Neural cell (in vitro differentiated cells): ENCODE results near the gene REC8. TPM values are rescaled to one million over a fixed set of nuclear protein-coding genes. Genes with fewer than 3 reads are reported as not detected.

Source experiments
- H2AFZ ChIP-seq: fragments of 200-600, 300-800 bp; sonication (generic), shearing (Covaris generic); 2 replicates; pipeline ENCODE4 v1.6.0; 2014; ENCODE audit warnings: low read depth, mild to moderate bottlenecking, antibody characterized with exemption, low read length, moderate library complexity
- H3F3A ChIP-seq: fragments of 200-600 bp; shearing (Covaris generic); 2 replicates; pipeline ENCODE4 v1.6.1; 2016; ENCODE audit warnings: mild to moderate bottlenecking, moderate library complexity, mixed read lengths, antibody characterized with exemption, low read length; ENCODE audit not compliant: insufficient read depth, poor library complexity, severe bottlenecking
- H3K27ac ChIP-seq: fragments of 200-600, 300-800 bp; sonication (generic), shearing (Covaris generic); 2 replicates; pipeline ENCODE4 v1.5.1; 2014; ENCODE audit warnings: mild to moderate bottlenecking, low read length, moderate library complexity
- H3K27me3 ChIP-seq: fragments of 300-800, 200-600 bp; sonication (generic), shearing (Covaris generic); 2 replicates; pipeline ENCODE4 v1.6.0; 2014; ENCODE audit warnings: mild to moderate bottlenecking, low read depth, low read length, moderate library complexity; ENCODE audit not compliant: insufficient read depth
- H3K36me3 ChIP-seq: fragments of 300-800, 200-600 bp; sonication (generic), shearing (Covaris generic); 2 replicates; pipeline ENCODE4 v1.5.1; 2014; ENCODE audit warnings: mild to moderate bottlenecking, antibody characterized with exemption, low read length, moderate library complexity; ENCODE audit not compliant: insufficient read depth
- H3K4me2 ChIP-seq: fragments of 300-800, 200-600 bp; sonication (generic), shearing (Covaris generic); 2 replicates; pipeline ENCODE4 v1.6.0; 2014; ENCODE audit warnings: mild to moderate bottlenecking, low read length
- H3K4me3 ChIP-seq: fragments of 300-800, 200-600 bp; sonication (generic), shearing (Covaris generic); 2 replicates; pipeline ENCODE4 v1.5.1; 2014; ENCODE audit warnings: mild to moderate bottlenecking, low read length, moderate library complexity
- H3K79me2 ChIP-seq: fragments of 200-600 bp; shearing (Covaris generic); replicated peaks from 2 replicates; pipeline ENCODE4 v1.6.0; 2014; ENCODE audit warnings: mild to moderate bottlenecking, low read length, moderate library complexity; ENCODE audit not compliant: insufficient read depth
- H3K9ac ChIP-seq: fragments of 300-800, 200-600 bp; sonication (generic), shearing (Covaris generic); 2 replicates; pipeline ENCODE4 v1.6.1; 2016; ENCODE audit warnings: mild to moderate bottlenecking, low read length, mixed read lengths
- H3K9me2 ChIP-seq: fragments of 200-600 bp; shearing (Covaris generic); 2 replicates; pipeline ENCODE4 v1.6.1; 2016; ENCODE audit warnings: mild to moderate bottlenecking, low read length, mixed read lengths; ENCODE audit not compliant: insufficient read depth
- H3K9me3 ChIP-seq: fragments of 200-600, 300-800 bp; sonication (generic), shearing (Covaris generic); 2 replicates; pipeline ENCODE4 v1.6.1; 2016; ENCODE audit warnings: mild to moderate bottlenecking, mixed run types, low read length, moderate library complexity, mixed read lengths
- H4K20me1 ChIP-seq: fragments of 200-600 bp; shearing (Covaris generic); 2 replicates; pipeline ENCODE4 v1.6.1; 2016; ENCODE audit warnings: mild to moderate bottlenecking, mixed run types; ENCODE audit not compliant: insufficient read depth
- CTCF ChIP-seq: fragments of 450-650 bp; IDR thresholded peaks from 2 replicates; pipeline ENCODE4 v1.5.1; 2014; ENCODE audit warnings: antibody characterized with exemption, mild to moderate bottlenecking, moderate library complexity; ENCODE audit not compliant: poor library complexity, severe bottlenecking
- EP300 ChIP-seq: fragments of 450-650 bp; conservative IDR thresholded peaks from 2 replicates; pipeline ENCODE4 v1.6.1; 2014; ENCODE audit warnings: antibody characterized with exemption, mild to moderate bottlenecking, moderate library complexity; ENCODE audit not compliant: poor library complexity, severe bottlenecking
- EZH2 ChIP-seq: fragments of 200-600, 300-800 bp; shearing (Covaris generic), sonication (generic); IDR thresholded peaks from 2 replicates; pipeline ENCODE4 v1.6.1; 2014; ENCODE audit warnings: antibody characterized with exemption, low read length, borderline replicate concordance, mild to moderate bottlenecking; ENCODE audit not compliant: insufficient read depth, poor library complexity, severe bottlenecking
- MXI1 ChIP-seq: fragments of 450-650 bp; conservative IDR thresholded peaks from 2 replicates; pipeline ENCODE4 v1.6.1; 2014; ENCODE audit warnings: antibody characterized with exemption, mild to moderate bottlenecking; ENCODE audit not compliant: poor library complexity, severe bottlenecking
- POLR2AphosphoS5 ChIP-seq: IDR thresholded peaks from 2 replicates; pipeline ENCODE4 v1.6.1; 2012
- RAD21 ChIP-seq: fragments of 450-650 bp; conservative IDR thresholded peaks from 2 replicates; pipeline ENCODE4 v1.6.1; 2014; ENCODE audit warnings: antibody characterized with exemption, mild to moderate bottlenecking, moderate library complexity
- SMC3 ChIP-seq: fragments of 450-650 bp; conservative IDR thresholded peaks from 2 replicates; pipeline ENCODE4 v1.6.1; 2014; ENCODE audit warnings: antibody characterized with exemption, mild to moderate bottlenecking, moderate library complexity; ENCODE audit not compliant: poor library complexity
- TAF1 ChIP-seq: IDR thresholded peaks from 2 replicates; pipeline ENCODE4 v1.6.1; 2012; ENCODE audit warnings: low read depth
- polyA plus RNA-seq: library from polyadenylated mRNA; depleted of rRNA; stranded (reverse); fragments of >200 nt; gene quantifications from 2 replicates; pipeline ENCODE4 v1.2.3, GENCODE V29; 2014
- TF ChIP-seq, protein P1 (sequence below): IDR thresholded peaks from 2 replicates; pipeline ENCODE4 v1.6.1; 2012; ENCODE audit warnings: borderline replicate concordance

The REC8 gene
- polyA plus RNA-seq, 1 donor from 2014 or later, result 18.5 TPM

GRCh38 chr14:24160850-24161804 is 10.8 kb upstream of the REC8 start, which contains the start of gene IRF9:
Gene IRF9, plus strand, starts transcription at chr14:24161265. Its CDS starts 880 bp downstream, at chr14:24162145.
- peak within 1 kb of the TSS; percentile 34 for H3K9ac ChIP-seq
- H3K9me3 ChIP-seq, result no peaks in the 10 kb centered on the region
- H3K27ac ChIP-seq, result no peak within 1 kb of the TSS
- TF ChIP-seq MXI1 (peak; percentile 53), RAD21 (peak; percentile 83), EP300 (peak; percentile 43), CTCF (peak; percentile 97), POLR2AphosphoS5 (no peak), EZH2 (no peak), SMC3 (peak; percentile 92), TAF1 (no peak)
- TF ChIP-seq, protein P1, sequence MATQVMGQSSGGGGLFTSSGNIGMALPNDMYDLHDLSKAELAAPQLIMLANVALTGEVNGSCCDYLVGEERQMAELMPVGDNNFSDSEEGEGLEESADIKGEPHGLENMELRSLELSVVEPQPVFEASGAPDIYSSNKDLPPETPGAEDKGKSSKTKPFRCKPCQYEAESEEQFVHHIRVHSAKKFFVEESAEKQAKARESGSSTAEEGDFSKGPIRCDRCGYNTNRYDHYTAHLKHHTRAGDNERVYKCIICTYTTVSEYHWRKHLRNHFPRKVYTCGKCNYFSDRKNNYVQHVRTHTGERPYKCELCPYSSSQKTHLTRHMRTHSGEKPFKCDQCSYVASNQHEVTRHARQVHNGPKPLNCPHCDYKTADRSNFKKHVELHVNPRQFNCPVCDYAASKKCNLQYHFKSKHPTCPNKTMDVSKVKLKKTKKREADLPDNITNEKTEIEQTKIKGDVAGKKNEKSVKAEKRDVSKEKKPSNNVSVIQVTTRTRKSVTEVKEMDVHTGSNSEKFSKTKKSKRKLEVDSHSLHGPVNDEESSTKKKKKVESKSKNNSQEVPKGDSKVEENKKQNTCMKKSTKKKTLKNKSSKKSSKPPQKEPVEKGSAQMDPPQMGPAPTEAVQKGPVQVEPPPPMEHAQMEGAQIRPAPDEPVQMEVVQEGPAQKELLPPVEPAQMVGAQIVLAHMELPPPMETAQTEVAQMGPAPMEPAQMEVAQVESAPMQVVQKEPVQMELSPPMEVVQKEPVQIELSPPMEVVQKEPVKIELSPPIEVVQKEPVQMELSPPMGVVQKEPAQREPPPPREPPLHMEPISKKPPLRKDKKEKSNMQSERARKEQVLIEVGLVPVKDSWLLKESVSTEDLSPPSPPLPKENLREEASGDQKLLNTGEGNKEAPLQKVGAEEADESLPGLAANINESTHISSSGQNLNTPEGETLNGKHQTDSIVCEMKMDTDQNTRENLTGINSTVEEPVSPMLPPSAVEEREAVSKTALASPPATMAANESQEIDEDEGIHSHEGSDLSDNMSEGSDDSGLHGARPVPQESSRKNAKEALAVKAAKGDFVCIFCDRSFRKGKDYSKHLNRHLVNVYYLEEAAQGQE, result no peak
- H3K27me3 ChIP-seq, result no peaks in the 10 kb centered on the region
- no peaks in the 10 kb centered on the region for H3K79me2 ChIP-seq
- no peak within 1 kb of the TSS for H2AFZ ChIP-seq
- no peak within 1 kb of the TSS for H3K4me3 ChIP-seq
- no peaks in the 10 kb centered on the region for H3K9me2 ChIP-seq
- no peak within 1 kb of the TSS for H3K4me2 ChIP-seq
- H4K20me1 ChIP-seq, result no peaks in the 10 kb centered on the region
- no peaks in the 10 kb centered on the region for H3K36me3 ChIP-seq
- H3F3A ChIP-seq, result no peaks in the 10 kb centered on the region

GRCh38 chr14:24162093-24162492 is 9.8 kb upstream of the REC8 start:
- no peak for TF ChIP-seq RAD21
- no peak for TF ChIP-seq MXI1
- TF ChIP-seq EZH2, result no peak
- no peak for TF ChIP-seq TAF1
- Histone ChIP-seq H3K4me2 (no peak overlapping the region), H3K27me3 (no peaks in the 10 kb centered on the region), H3K9me2 (no peaks in the 10 kb centered on the region), H3K9ac (no peak overlapping the region), H3K36me3 (no peaks in the 10 kb centered on the region), H4K20me1 (no peaks in the 10 kb centered on the region), H3K79me2 (no peaks in the 10 kb centered on the region), H3K27ac (no peak overlapping the region), H3F3A (no peaks in the 10 kb centered on the region), H2AFZ (no peak overlapping the region), H3K9me3 (no peaks in the 10 kb centered on the region), H3K4me3 (no peak overlapping the region)
